H1 (cell line): Measurements from ENCODE around the gene PTPRD. TPM values are rescaled to one million over a fixed set of nuclear protein-coding genes. Genes with fewer than 3 reads are reported as not detected.

Experiments used
- YY1 ChIP-seq: IDR thresholded peaks from 2 replicates; pipeline ENCODE4 v1.6.1; 2011; ENCODE audit warnings: low read depth, mild to moderate bottlenecking, low read length
- polyA plus RNA-seq, 7 experiments: library from polyadenylated mRNA; depleted of rRNA in 3 of 7; stranded (reverse) in 5 of 7; unstranded in 2 of 7; fragments of >200 nt in 5 of 7; fragments of 200-250 nt in 2 of 7; gene quantifications; 1 replicate in 5 of 7; 2 replicates in 1 of 7; 4 replicates in 1 of 7; pipeline versions ENCODE4 v1.2.1 to v1.2.3, GENCODE V29; 2011 to 2013; ENCODE audit warnings: missing spikeins in 2 of 7, mixed read lengths in 2 of 7
- total RNA-seq: library from RNA; stranded (reverse); fragmentation: NEBNext Ultra II Directional; extraction: Animal tissue kit (Norgen Biotek cat#: 25700); gene quantifications from 2 replicates; pipeline ENCODE4 v1.2.1, GENCODE V29; 2021

Gene PTPRD
- total and polyA plus RNA-seq, 2 of the 8 experiments (the other 6 are each of a cell fraction or from before 2014, with no cell fraction given): 17.2 to 77.0 TPM

- no peak for TF ChIP-seq YY1
Observed at GRCh38 chr9:9395539-9395938, 1217.3 kb downstream of the PTPRD start (continued).
